HG03354 (cell line): ENCODE measurements around the gene SSBP2.
"Not testable (repeated sequence)": the region's sequence is repeated elsewhere in the genome, so short reads cannot be mapped to it uniquely, and the experiment has no call there.

Source experiments
- ATAC-seq: cut with Tn5 transposase; IDR thresholded peaks from one replicate; pipeline ENCODE4 v1.9.1; 2021; ENCODE audit warnings: mild to moderate bottlenecking; ENCODE audit not compliant: unreplicated experiment, poor library complexity, severe bottlenecking

The SSBP2 gene

DNA sequence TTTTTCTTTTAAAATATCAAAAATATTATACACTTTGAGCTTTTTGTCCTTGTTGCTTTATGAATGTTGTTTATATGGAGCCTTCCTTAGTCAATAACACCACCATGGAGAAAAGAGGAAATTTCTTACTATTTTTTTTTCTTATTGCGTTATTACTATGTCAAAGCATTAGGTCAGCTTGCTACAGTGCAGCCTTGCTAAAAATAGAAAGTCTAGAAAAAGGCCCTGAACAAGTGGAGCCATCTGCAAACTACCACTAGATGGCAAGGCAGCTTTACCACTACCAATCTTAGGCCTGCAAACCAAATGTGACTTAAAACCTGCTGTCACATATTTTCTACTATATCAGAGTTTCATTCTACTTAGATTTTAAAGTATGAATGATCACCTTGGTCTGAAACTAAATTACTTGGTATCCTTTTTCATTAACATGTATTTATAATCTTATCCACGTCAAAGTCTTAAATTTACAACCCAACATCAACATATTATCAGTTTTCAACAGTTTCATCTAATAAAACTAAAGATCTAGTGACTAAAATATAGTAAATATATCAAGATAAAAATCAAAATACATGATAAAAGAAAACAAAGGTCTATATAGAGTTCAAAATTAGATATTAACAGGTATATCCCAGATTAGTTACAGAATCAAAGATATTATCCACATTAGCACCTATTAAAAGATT is 243.9 kb downstream of the SSBP2 start:
- ATAC-seq, result peak; percentile 100

DNA sequence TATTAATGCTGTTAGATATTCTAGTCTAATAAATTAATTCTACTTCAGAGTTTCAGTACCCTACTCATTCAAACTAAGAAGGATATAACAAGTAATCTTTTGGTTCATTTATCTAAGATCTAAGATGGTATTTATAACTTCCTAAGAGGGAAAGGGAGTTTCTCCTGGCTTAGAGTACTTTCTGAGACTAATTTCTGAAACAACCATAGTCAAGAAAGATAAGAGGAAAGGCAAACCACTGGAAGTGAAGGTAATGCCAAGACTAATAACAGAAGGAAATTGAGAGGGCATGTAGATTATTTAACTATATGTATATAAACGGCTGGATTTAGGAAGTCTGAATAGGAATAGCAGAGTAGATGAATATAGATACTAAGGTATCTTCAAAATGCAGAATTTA is 244.5 kb downstream of the SSBP2 start:
- ATAC-seq, result no peak

DNA sequence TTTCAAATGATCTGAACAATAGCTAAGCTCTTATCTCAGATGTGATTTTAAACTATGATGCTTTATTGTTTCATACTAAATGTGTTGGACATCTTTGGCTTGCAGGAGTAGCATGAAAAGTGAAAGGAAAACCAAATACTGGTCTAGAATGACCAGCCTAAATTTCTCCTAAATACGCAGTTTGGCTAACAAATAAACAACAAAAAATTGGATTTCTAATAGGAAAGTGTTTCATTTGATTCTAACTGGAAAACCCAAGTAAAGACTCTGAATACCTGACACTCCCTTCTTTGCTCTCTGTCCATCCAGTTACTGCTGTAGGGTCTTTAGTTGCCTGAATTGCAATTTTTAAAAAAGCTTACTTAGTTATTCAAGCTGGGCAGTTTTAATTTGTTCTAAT is 245.2 kb downstream of the SSBP2 start:
- ATAC-seq, result no peak

DNA sequence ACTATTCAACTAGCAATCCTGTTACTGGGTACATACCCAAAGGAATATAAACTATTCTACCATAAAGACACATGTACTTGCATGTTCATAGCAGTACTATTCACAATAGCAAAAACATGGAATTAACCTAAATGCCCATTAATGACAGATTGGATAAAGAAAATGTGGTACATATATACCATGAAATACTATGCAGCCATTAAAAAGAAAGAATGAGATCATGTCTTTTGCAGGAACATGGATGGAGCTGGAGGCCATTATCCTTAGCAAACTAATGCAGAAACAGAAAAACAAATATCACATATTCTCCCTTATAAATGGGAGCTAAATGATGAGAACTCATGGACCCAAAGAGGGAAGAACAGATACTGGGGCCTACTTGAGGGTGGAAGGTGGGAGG is 247.3 kb downstream of the SSBP2 start:
- not testable (repeated sequence) for ATAC-seq

DNA sequence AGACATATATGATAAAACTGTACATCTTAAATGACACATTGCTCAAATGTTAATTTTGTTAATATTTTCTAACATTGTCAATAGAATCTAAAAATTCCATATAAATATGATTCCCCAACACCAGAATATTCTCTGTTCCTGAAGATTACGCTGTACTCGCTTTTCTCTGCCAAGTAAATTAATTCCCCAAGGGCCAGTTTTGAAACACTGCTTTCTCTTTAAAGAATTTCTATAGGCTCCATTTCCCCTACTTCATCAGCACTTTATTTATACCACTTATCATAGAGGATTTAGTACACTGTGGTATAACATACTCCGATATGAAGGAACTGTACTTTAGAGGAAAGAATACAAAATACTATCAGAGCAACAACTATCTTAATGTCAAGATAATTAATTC is 255.6 kb downstream of the SSBP2 start:
- no peak for ATAC-seq

DNA sequence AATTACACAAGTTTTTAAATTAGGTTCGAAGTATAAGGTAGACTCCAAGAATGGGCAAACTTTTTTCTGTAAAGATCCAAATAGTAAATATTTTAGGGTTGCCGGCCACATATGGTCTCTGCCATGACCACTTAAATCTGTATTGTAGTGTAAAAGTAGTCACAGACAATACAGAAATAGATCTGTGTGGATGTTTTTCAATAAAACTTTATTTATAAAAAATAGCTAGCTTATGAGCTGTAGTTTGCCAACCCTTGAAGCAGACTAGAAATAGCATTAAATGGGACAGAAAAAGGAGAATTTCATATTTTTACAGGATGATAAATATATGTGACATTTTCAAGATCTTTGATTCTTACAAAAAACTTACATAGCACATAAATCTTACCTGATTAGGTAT is 262.0 kb downstream of the SSBP2 start:
- no peak for ATAC-seq

DNA sequence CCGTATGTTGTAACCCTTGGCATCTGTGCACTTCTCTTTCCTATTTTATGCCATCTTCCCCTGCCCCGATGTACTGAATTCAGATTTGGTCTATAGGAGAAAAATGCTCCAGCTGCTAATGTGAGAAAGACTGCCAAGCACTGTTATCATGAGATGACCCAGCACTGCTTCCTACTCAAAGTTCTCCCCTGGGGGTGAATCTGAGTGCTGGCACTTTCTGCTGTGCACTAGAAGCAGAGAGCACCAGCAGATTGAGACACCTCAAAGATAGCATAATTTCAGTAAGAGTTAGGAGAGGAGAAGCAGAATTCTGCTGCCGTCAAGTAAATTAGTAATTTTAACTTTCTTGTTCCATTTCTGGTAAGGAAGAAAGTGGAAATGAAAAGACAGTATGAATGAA is 264.2 kb downstream of the SSBP2 start:
- no peak for ATAC-seq

DNA sequence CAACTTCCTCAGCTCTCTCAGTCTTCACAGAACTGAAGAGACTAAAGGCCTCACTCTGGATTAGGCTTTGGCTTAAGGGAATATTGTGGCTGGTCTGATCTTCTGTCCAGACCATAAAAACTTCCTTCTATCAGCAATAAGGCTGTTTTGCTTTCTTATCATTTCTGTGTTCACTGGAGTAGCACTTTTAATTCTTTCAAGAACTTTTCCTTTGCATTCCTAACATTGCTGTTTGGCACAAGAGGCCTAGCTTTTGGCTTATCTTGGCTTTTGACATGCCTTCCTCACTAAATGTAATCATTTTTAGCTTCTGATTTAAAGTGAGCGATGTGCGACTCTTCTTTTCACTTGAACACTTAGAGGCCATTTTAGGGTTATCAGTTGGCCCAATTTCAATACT is 268.3 kb downstream of the SSBP2 start:
- no peak for ATAC-seq

DNA sequence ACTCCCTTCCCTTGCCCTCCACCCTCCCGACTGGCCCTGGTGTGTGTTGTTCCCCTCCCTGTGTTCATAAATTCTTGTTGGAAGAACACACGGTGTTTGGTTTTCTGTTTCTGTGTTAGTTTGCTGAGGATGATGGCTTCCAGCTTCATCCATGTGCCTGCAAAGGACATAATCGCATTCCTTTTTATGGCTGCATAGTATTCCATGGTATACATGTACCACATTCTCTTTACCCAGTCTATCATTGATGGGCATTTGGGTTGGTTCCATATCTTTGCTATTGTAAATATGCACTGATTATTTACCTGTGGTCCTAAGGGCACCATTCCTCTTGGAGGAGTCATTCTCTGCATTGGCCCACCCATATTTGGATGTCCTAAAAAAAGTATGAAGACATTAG is 277.5 kb downstream of the SSBP2 start:
- not testable (repeated sequence) for ATAC-seq

DNA sequence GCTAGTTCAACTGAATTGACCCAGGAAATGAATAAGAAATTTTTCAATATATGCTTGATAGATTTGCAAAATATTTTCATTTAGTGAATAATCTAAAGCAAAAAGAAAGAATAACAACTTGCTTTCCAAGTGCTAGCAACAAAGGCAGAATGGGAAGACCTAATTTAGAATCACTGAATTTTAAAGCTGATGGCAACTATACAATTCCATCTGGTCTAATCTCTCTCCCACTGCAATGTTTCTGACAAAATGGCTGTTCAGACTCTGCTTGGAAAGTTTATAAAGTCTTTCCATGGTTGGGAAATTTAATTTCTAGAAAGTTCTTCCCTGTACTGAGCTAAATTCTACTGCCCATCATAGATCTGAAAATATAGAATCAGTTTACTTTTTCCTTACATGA is 281.2 kb downstream of the SSBP2 start:
- ATAC-seq, result no peak

DNA sequence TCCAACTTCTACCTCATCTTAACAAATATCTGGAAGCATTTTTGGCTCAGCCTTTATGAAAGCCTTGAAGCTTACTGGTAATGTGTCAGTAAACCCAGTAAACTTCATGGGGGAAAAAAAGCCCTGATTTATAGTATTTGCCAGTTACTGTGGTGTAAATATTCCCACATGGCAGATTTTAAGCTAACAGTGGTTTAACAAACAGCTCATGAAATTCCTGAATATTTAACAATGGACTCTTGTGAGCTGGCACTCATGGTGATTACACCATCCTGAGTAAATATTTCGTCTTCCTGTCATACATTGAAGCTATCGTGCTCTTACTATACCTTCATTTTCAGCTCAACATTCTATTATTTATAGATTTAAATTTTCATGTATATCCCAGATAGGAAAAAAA is 300.0 kb downstream of the SSBP2 start:
- ATAC-seq, result no peak

DNA sequence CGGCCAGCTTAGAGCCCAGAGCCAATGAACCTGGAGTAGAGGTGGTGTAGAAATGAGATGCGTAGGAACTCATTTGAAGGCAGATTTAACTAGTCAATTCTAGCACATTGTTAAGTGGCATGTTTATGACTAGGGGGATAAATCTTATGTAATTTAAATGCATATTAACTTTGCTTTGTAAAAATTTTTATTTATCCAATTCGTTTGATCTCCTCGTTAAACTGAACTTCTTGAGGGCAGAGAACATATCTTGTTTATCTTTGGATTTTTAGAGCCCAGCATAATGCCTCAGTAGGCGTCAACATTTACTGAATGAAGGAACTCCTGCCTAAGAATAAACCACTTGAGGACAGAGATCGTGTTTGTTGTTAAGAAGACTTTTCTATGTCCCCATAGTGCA is 315.9 kb downstream of the SSBP2 start:
- no peak for ATAC-seq

DNA sequence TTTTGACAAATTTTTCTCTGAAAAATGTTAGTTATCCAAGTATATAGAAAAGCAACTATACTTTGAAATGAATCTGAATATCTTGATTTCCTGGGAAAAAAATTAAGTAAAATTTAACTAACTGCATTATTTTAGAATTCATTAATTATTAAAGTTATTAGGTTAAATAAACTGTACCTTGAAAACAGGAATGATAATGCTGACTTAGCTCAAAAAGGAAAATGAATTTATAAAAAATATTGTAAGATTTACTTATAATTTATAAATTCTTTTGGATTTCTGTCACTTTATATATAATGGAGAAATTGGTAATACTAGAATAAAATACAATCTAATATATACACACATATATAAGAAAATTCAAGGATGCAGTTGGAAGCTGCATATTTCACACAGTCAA is 320.9 kb downstream of the SSBP2 start:
- no peak for ATAC-seq

DNA sequence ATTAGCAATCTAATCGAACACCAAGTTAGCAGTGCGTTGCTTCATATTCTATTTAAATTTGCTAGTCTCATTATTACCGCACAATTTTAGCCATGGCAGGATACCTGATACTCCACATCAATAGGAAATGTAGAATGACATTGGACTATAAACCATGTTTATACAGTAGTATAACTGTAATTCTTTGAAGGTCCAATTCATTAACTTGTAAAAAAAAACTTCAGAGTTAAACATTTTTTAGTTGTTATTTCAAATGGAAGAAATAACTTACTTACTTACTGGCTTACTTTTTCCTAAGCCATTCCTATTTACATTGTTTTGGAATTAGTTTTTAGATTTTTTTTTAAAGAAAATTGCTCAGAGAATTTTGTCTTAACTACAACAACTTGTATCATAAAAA is 321.5 kb downstream of the SSBP2 start:
- ATAC-seq, result no peak

DNA sequence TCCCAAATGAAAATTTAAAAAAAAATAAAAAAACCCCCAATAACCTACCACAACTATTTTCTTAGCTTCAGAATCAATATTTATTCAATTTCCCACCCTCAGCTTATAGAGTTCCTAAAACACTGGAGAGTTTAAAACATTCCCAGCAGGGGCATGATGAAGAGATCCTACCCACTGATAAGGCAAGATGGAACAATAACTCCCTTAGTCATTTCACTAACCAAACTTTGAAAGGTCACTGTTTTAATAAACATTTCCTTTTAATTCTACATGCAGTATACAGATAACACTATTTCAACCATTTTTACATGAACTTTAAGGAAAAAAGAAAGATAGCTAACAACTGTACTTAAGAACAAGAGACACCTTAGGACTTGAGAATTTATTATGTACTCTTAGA is 322.0 kb downstream of the SSBP2 start:
- ATAC-seq, result no peak

DNA sequence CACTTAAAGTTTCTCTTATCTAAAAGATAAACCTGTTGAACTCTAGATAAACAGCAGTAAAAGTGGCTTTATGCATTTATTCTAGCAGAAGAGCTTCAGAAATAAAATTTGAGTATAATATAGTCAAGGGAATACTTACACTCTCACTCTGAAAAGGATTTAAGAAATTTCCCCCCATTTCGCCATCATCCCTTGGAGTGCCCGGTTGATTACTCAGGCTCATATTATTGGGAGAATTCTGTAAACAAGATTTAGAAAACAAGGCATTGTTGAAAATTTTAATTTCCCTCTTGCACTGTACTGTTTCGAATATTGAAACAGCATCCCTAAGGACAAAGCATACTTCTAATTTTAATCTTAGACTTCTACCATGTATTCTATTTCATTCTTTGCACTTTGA is 322.5 kb downstream of the SSBP2 start:
- ATAC-seq, result no peak

DNA sequence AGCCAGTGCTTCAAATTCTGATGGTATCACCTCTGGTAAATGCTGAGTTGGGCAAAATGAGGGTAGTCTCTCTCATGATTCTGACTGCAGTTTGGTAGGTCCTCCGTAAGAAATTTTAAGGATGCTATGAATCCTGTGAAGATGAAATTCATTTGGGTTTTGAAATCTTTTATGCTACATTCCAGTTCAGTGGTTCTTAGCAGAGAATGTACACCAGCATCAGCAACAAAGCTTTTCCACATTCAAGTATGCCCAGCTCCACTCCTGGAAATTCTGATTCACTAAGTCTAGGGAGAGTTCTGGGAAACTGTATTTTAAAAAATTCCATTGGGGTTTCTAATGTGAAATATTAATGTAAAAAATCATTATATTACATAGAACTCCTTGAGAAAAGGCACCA is 323.3 kb downstream of the SSBP2 start:
- no peak for ATAC-seq

DNA sequence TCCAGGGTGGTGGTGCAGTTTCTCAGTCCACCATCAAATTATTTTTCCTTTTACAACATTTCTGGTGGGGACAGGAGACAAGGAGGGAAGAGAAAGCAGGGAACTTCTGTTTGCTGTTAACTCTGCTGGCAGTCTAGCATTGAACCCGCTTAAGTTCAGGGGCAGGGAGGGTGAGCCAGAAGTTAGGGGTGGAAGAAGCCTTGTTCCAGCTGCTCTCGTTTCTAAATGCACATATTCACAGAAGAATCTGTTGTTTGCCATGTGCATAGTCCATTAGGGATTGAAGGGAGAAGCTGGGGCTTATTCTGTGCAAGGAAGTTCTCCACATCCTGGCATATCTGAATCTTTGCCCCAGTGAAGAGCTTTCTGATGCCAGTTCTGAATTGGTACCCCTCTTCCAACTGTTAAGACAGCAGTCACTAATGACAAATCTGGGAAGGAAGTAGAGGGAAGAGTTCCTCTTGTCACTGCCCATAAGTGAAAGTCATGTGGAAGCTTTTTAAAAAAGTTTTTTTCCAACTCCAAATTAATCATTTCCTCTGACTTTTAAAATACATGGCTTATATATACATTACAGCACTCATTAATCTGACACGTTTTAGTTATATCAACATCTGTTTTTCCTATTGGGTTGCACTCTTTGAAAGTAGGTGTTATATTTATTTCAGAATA is 324.4 kb downstream of the SSBP2 start:
- ATAC-seq, result no peak

DNA sequence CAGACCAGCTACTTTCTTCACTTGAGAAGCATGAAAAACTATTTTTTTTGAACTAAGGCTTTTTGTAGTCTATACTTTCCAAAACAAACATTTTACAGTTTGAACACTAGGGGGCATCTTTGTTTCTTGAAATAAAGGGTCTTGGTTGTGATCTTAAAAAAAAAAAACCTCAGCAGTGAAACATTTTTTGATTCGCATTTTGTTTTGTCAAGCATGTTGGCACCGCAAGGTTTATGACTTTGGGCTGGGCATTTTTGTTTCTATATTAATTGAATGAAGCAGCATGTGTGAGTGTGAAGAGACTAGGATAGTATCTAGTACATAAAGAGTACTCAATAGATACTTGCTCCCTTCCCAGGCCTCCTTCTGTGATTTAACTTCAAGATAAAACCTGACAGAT is 325.3 kb downstream of the SSBP2 start:
- peak; percentile 62 for ATAC-seq

DNA sequence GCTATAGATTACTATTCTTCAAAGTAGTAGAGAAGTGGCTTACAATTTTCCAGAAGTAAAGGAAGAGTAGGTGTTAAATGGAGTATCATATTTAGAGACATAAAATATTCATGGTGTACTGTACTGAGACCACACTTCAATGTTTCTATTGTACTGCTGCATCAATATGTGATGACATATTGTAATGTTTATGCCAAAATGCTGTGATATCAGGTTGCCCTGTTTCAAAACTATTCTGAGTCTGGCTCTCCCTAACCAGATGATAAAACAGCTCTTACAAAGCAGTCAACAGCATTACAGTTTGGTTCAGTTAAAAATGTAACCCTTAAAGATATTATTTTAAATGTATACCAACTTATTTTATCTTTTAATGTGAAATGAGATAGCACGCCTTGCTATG is 326.2 kb downstream of the SSBP2 start:
- ATAC-seq, result no peak

DNA sequence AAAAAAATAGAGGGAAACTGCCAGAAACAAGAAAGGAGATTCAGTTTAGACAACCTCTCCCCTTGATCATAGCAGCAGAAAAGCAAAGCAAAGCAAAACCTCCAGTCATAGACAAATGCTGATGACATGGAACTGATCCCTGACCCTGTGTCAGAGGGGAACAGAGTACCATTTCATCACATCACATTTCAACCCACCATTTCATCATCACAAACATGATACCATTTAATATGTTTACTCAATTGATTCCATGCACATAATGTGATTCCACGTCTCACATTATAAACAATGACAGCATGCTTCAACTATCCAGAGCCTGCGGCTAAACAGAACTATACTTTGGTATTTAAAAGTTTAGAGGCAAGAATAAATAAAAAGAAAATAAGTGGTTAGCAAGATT is 328.2 kb downstream of the SSBP2 start:
- no peak for ATAC-seq
